K562 (cell line): Measurements from ENCODE around the gene FCSK. TPM values are rescaled to one million over a fixed set of nuclear protein-coding genes. Genes with fewer than 3 reads are reported as not detected.

ENCODE experiments used
- ATAC-seq: fragments of 200-7000 bp; cut with Tn5 transposase; 3 replicates; pipeline ENCODE4 v1.9.1; 2020; ENCODE audit warnings: moderate library complexity
- BruUV-seq: library from RNA; stranded (reverse); fragments of 400-500 nt; replicated peaks from 2 replicates; lab custom pipeline; 2021; lab: Mats Ljungman, UMichigan
- CTCF ChIA-PET: fragments of 300-600 bp; formaldehyde crosslinking; extraction: SDS; loops from one replicate; lab custom pipeline; 2021; ENCODE audit warnings: low intra/inter-chr PET ratio; lab: Yijun Ruan, JAX
- POLR2A ChIA-PET: fragments of 300-600, 350-650 bp; sonication (Branson Sonifier 250); formaldehyde crosslinking; extraction: SDS; loops from one replicate; lab custom pipeline; 2021; ENCODE audit warnings: antibody characterized with exemption, inconsistent platforms; lab: Yijun Ruan, JAX
- DNase-seq, 4 experiments: peaks; one replicate each; pipeline versions ENCODE4 v3.0.0 to v3.0.0-alpha.2; 2011 to 2018; ENCODE audit warnings: low spot score in 3 of 4, mixed read lengths in 3 of 4; ENCODE audit errors: extremely low read depth in 1 of 4
- FAIRE-seq: peaks from 2 replicates; lab custom pipeline; 2011; peaks lifted over from hg19 to GRCh38; lab: Jason Lieb, UNC
- H2AFZ ChIP-seq: 2 replicates; pipeline ENCODE4 v1.6.0; 2011; ENCODE audit warnings: low read depth, low read length, control low read depth, inconsistent platforms
- H3K27ac ChIP-seq: fragments of 200-600 bp; 3 replicates; pipeline ENCODE4 v1.8.0; 2011; ENCODE audit warnings: low read depth, mild to moderate bottlenecking, control low read depth, inconsistent platforms, low read length, moderate library complexity, mixed read lengths; ENCODE audit errors: extremely low read depth
- H3K27me3 ChIP-seq, 2 experiments: fragments of 300-600 bp in 1 of 2; 2 replicates in 1 of 2; 3 replicates in 1 of 2; pipeline versions ENCODE4 v1.6.0 to v1.8.0; 2011; ENCODE audit warnings: inconsistent platforms in 2 of 2, low read length in 2 of 2, mild to moderate bottlenecking in 1 of 2, mixed read lengths in 1 of 2, moderate library complexity in 1 of 2; ENCODE audit not compliant: control insufficient read depth in 2 of 2, insufficient read depth in 2 of 2
- H3K36me3 ChIP-seq: fragments of 300-600 bp; 3 replicates; pipeline ENCODE4 v1.8.0; 2011; ENCODE audit warnings: mild to moderate bottlenecking, low read length, inconsistent platforms; ENCODE audit not compliant: control insufficient read depth, insufficient read depth
- H3K4me1 ChIP-seq, 2 experiments: fragments of 200-600 bp in 1 of 2; replicated peaks in 1 of 2; 2 replicates in 1 of 2; 3 replicates in 1 of 2; pipeline versions ENCODE4 v1.5.1 to v1.8.0; 2011; ENCODE audit warnings: inconsistent platforms in 2 of 2, low read length in 2 of 2, mild to moderate bottlenecking in 1 of 2, mixed read lengths in 1 of 2, moderate library complexity in 1 of 2; ENCODE audit not compliant: control insufficient read depth in 2 of 2, insufficient read depth in 2 of 2
- H3K4me2 ChIP-seq: 2 replicates; pipeline ENCODE4 v1.6.1; 2011; ENCODE audit warnings: low read length, control low read depth, inconsistent platforms, mixed read lengths; ENCODE audit not compliant: insufficient read depth
- H3K4me3 ChIP-seq: fragments of 200-600 bp; sonication (generic), shearing (Covaris generic); 2 replicates; pipeline ENCODE4 v1.5.1; 2016; ENCODE audit warnings: control low read depth, inconsistent platforms
- H3K79me2 ChIP-seq: fragments of 200-600 bp; 3 replicates; pipeline ENCODE4 v1.8.0; 2011; ENCODE audit warnings: low read length, inconsistent platforms; ENCODE audit not compliant: control insufficient read depth, insufficient read depth
- H3K9ac ChIP-seq, 2 experiments: 2 replicates each; pipeline versions ENCODE4 v1.6.0 to v1.6.1; 2011; ENCODE audit warnings: low read depth in 2 of 2, low read length in 2 of 2, control low read depth in 1 of 2, inconsistent platforms in 1 of 2, mild to moderate bottlenecking in 1 of 2, mixed read lengths in 1 of 2; ENCODE audit not compliant: insufficient read depth in 1 of 2
- H3K9me1 ChIP-seq: one replicate; pipeline ENCODE4 v1.6.0; 2011; ENCODE audit warnings: inconsistent platforms, mild to moderate bottlenecking, low read length, moderate library complexity; ENCODE audit not compliant: control insufficient read depth, insufficient read depth
- H3K9me3 ChIP-seq: replicated peaks from 2 replicates; pipeline ENCODE4 v1.5.1; 2011; ENCODE audit warnings: low read depth, low read length, inconsistent platforms; ENCODE audit not compliant: control insufficient read depth, insufficient read depth
- H4K20me1 ChIP-seq: replicated peaks from 2 replicates; pipeline ENCODE4 v1.6.1; 2011; ENCODE audit warnings: low read length, inconsistent platforms, mixed read lengths; ENCODE audit not compliant: control insufficient read depth, insufficient read depth
- ARHGAP35 ChIP-seq: fragments of 450-650 bp; IDR thresholded peaks from 2 replicates; pipeline ENCODE4 v1.6.1; 2018; ENCODE audit not compliant: partially characterized antibody
- CBFA2T2 ChIP-seq: fragments of 450-650 bp; conservative IDR thresholded peaks from 2 replicates; pipeline ENCODE4 v1.6.1; 2017; ENCODE audit warnings: mild to moderate bottlenecking
- CBFA2T3 ChIP-seq: fragments of 450-650 bp; IDR thresholded peaks from 2 replicates; pipeline ENCODE4 v1.6.1; 2017
- FOXM1 ChIP-seq, 2 experiments: fragments of 450-650 bp in 1 of 2; sonication (generic) in 1 of 2; formaldehyde crosslinking in 1 of 2; IDR thresholded peaks; 2 replicates each; pipeline versions ENCODE4 v1.6.1 to v1.9.0; 2017 to 2022; ENCODE audit warnings: low read depth in 2 of 2, mild to moderate bottlenecking in 2 of 2, missing genetic modification reagents in 1 of 2, moderate library complexity in 1 of 2
- HDAC8 ChIP-seq: fragments of 450-650 bp; IDR thresholded peaks from 2 replicates; pipeline ENCODE4 v1.6.1; 2016; ENCODE audit warnings: mild to moderate bottlenecking, missing genetic modification characterization, moderate library complexity, missing compliant biosample characterization
- SETDB1 ChIP-seq: IDR thresholded peaks from one replicate; pipeline ENCODE4 v1.6.1; 2012; ENCODE audit warnings: low read length, control low read depth, inconsistent platforms
- TCF15 ChIP-seq: fragments of 250-450 bp; sonication (Bioruptor Pico); IDR thresholded peaks from 2 replicates; pipeline ENCODE4 v1.8.0; 2022; ENCODE audit warnings: moderate library complexity, mild to moderate bottlenecking, inconsistent platforms
- ZFX ChIP-seq: sonication (generic); formaldehyde crosslinking; IDR thresholded peaks from 2 replicates; pipeline ENCODE4 v1.8.0; 2022; ENCODE audit warnings: mild to moderate bottlenecking, missing genetic modification reagents, moderate library complexity
- WGBS: fragments of 100-300 bp; shearing (Covaris generic); methylation state at CpG from one replicate; pipeline ENCODE4 v1.1.6; 2016; ENCODE audit warnings: low coverage, mixed read lengths; ENCODE audit not compliant: insufficient coverage; ENCODE audit errors: missing lambda C conversion rate; 5-methylcytosine and 5-hydroxymethylcytosine counted together
- in situ Hi-C: fragments of 300-500 bp; cut with MboI; formaldehyde crosslinking; loops from 4 replicates; pipeline ENCODE4 v1.15.0; 2018; ENCODE audit warnings: inconsistent platforms, mixed read lengths
- intact Hi-C: fragments of 100-400 bp; cut with micrococcal nuclease; formaldehyde crosslinking; loops from 2 replicates; pipeline ENCODE4 v1.14.2; 2022
- polyA plus RNA-seq, 8 experiments: library from polyadenylated mRNA; depleted of rRNA in 4 of 8; stranded (reverse) in 5 of 8; unstranded in 3 of 8; fragments of >200 nt; fragmentation: Nextera tagmentation in 2 of 8; fragmentation: Illumina TruSeq in 1 of 8; extraction: Ambion mirVana in 2 of 8; extraction: Trizol in 1 of 8; gene quantifications; 2 replicates each; pipeline versions ENCODE4 v1.2.1 to v1.2.3, GENCODE V29; 2011 to 2014; ENCODE audit warnings: inconsistent platforms in 1 of 8, missing spikeins in 1 of 8
- total RNA-seq, 7 experiments: library from RNA; depleted of rRNA in 6 of 7; stranded (reverse); fragments of >200 nt in 6 of 7; fragmentation: Illumina TruSeq in 2 of 7; extraction: Trizol in 2 of 7; gene quantifications; 2 replicates each; pipeline versions ENCODE4 v1.2.1 to v1.2.3, GENCODE V29; 2011 to 2021; ENCODE audit warnings: low replicate concordance in 1 of 7
- TF ChIP-seq, protein P1 (sequence below): fragments of 450-650 bp; IDR thresholded peaks from 2 replicates; pipeline ENCODE4 v1.6.1; 2016; ENCODE audit warnings: missing biosample characterization, missing genetic modification characterization
- TF ChIP-seq, protein P2 (sequence below): fragments of 450-650 bp; IDR thresholded peaks from 2 replicates; pipeline ENCODE4 v1.6.1; 2017; ENCODE audit warnings: antibody characterized with exemption

FCSK gene
- total and polyA plus RNA-seq, 9 of the 15 experiments (the other 6 are each of a cell fraction or from before 2014, with no cell fraction given), result 0.92 to 18.6 (median 8.3) TPM

- Histone ChIP-seq H3K9me3 (no peaks in the 10 kb centered on the region), H3K4me3 (no peak overlapping the region), H3K9me1 (no peaks in the 10 kb centered on the region), H3K36me3 (no peaks in the 10 kb centered on the region), H3K79me2 (peaks cover 10% of the 10 kb centered on the region), H3K9ac (no peak overlapping the region), H3K27me3 (no peaks in the 10 kb centered on the region), H4K20me1 (no peaks in the 10 kb centered on the region), H3K4me1 (peaks cover 10 to 29% of the 10 kb centered on the region in 2 experiments; a peak in 4 of 5 replicates), H3K27ac (no peak overlapping the region), H2AFZ (no peak overlapping the region), H3K4me2 (no peak overlapping the region)
- intact Hi-C loops, result loop anchor here (5.0 kb wide), 1 partner anchor 35 kb away; no protein-coding TSS in a partner anchor
- ChIA-PET POLR2A (interaction anchor here (0.5 kb wide), 1 partner anchor 35 kb away, joined by 3 read pairs; no protein-coding TSS in a partner anchor), CTCF (no interaction called here)
- in situ Hi-C loops, result no loop called here
- peak; percentile 27 for TF ChIP-seq CBFA2T2
- no peak for TF ChIP-seq HDAC8 (tag)
- TF ChIP-seq CBFA2T3, result peak; percentile 36
- DNase-seq (no peak), FAIRE-seq (no peak), ATAC-seq (no peak)
- 82% methylated on average over 5 of the region's 5 CpGs for WGBS
- BruUV-seq, result no TSS peak
Measured at GRCh38 chr16:70457446-70458166, 3.2 kb downstream of the FCSK start.

DNA sequence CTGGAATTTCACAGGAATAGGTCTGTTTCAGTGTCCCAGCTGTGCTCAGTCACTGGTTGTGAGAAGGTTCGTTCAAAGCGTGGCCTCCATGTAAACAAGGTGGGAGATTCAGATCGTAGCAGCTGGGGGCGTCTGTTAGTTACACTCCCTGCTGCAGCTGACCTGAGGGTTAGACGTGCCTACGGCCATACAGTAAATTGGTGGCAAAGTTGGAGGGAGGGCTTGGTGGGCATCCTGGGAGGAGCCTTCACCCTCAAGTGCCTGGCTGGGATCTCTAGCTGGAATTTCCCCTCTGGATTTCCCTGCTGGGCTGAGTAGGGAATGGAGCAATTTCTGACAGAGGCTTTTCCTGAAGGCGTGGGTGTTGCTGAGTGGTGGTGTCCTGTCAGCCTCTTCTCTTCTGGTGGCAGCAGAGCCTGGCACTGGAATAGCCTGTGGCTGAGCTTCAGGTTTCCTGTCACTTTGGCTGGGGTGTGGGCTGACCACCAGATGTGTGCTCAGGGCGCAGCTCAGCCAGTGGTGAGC, 6.4 kb downstream of the FCSK start:
- intact Hi-C loops, result no loop called here
- in situ Hi-C loops, result loop anchor here (10.0 kb wide), 1 partner anchor 66 kb away; no protein-coding TSS in a partner anchor
- no peak for FAIRE-seq
- TF ChIP-seq TCF15 (CRISPR knock-in tag), result no peak
- TF ChIP-seq ARHGAP35, result no peak
- no peak for TF ChIP-seq FOXM1 (IDR thresholded peaks at IDR 0.05; ENCODE audit: low read depth)
- no peak for TF ChIP-seq FOXM1 (CRISPR knock-in tag; IDR thresholded peaks at IDR 0.05; ENCODE audit: low read depth)
- TF ChIP-seq, protein P1, sequence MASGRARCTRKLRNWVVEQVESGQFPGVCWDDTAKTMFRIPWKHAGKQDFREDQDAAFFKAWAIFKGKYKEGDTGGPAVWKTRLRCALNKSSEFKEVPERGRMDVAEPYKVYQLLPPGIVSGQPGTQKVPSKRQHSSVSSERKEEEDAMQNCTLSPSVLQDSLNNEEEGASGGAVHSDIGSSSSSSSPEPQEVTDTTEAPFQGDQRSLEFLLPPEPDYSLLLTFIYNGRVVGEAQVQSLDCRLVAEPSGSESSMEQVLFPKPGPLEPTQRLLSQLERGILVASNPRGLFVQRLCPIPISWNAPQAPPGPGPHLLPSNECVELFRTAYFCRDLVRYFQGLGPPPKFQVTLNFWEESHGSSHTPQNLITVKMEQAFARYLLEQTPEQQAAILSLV (tag), result no peak
- TF ChIP-seq, protein P2, sequence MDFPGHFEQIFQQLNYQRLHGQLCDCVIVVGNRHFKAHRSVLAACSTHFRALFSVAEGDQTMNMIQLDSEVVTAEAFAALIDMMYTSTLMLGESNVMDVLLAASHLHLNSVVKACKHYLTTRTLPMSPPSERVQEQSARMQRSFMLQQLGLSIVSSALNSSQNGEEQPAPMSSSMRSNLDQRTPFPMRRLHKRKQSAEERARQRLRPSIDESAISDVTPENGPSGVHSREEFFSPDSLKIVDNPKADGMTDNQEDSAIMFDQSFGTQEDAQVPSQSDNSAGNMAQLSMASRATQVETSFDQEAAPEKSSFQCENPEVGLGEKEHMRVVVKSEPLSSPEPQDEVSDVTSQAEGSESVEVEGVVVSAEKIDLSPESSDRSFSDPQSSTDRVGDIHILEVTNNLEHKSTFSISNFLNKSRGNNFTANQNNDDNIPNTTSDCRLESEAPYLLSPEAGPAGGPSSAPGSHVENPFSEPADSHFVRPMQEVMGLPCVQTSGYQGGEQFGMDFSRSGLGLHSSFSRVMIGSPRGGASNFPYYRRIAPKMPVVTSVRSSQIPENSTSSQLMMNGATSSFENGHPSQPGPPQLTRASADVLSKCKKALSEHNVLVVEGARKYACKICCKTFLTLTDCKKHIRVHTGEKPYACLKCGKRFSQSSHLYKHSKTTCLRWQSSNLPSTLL, result no peak
- no peak for TF ChIP-seq ZFX
- TF ChIP-seq SETDB1, result no peak

More for the DNA sequence above, 6.4 kb downstream of the FCSK start:
- no peak for DNase-seq
- no peaks in the 10 kb centered on the region for H3K9me3 ChIP-seq
- POLR2A ChIA-PET, result interaction anchor here (0.7 to 0.8 kb wide), 2 partner anchors 27 to 85 kb away, joined by 4 read pairs; no protein-coding TSS in a partner anchor
- no peaks in the 10 kb centered on the region for H4K20me1 ChIP-seq
- no peak overlapping the region for H3K4me2 ChIP-seq
- H3K4me1 ChIP-seq, result peaks cover 5 to 16% of the 10 kb centered on the region in 2 experiments; a peak in 4 of 5 replicates
- no peaks in the 10 kb centered on the region; the same call in 2 of the 3 replicates for H3K79me2 ChIP-seq
- H3K9me1 ChIP-seq, result no peaks in the 10 kb centered on the region
- H3K36me3 ChIP-seq, result peaks cover 7% of the 10 kb centered on the region; the same call in 1 of the 3 replicates
- CTCF ChIA-PET, result no interaction called here
- peak overlapping the region in 1 of 2 experiments; percentile 70; a peak in 2 of 4 replicates for H3K9ac ChIP-seq
- no peak overlapping the region for H2AFZ ChIP-seq
- H3K4me3 ChIP-seq, result no peak overlapping the region
- H3K27ac ChIP-seq, result no peak overlapping the region
- 60% methylated on average over 8 of the region's 8 CpGs for WGBS
- no TSS peak for BruUV-seq
- H3K27me3 ChIP-seq, result no peaks in the 10 kb centered on the region
- ATAC-seq, result no peak; the same call in 2 of the 3 replicates
